CD8-positive, alpha-beta memory T cell (primary cell): ENCODE measurements around the gene KDM8. TPM values are rescaled to one million over a fixed set of nuclear protein-coding genes. Genes with fewer than 3 reads are reported as not detected.
A peak's percentile ranks its signal among the peaks of the same experiment; 100 is the strongest.

Source experiments
- CTCF ChIA-PET: fragments of 350-600 bp; sonication (Branson Sonifier 250); formaldehyde crosslinking; loops from one replicate; lab custom pipeline; 2021; ENCODE audit warnings: antibody characterized with exemption; lab: Charles Lee
- POLR2A ChIA-PET: fragments of 350-600 bp; sonication (Branson Sonifier 250); formaldehyde crosslinking; loops from one replicate; lab custom pipeline; 2021; ENCODE audit warnings: antibody characterized with exemption; lab: Charles Lee
- DNase-seq, 5 donors: peaks; one replicate each; pipeline versions ENCODE4 v3.0.0 to v3.0.0-alpha.2; 2020 to 2022; ENCODE audit warnings: mixed read lengths in 1 of 5
- H3K27ac ChIP-seq: one replicate; pipeline ENCODE4 v1.7.0; 2013; ENCODE audit warnings: low read depth, mild to moderate bottlenecking, low read length, moderate library complexity
- H3K27me3 ChIP-seq: 2 replicates; pipeline ENCODE4 v1.7.0; 2013; ENCODE audit warnings: low read length, mild to moderate bottlenecking; ENCODE audit not compliant: insufficient read depth, poor library complexity, severe bottlenecking
- H3K36me3 ChIP-seq: 2 replicates; pipeline ENCODE4 v1.7.0; 2013; ENCODE audit warnings: mild to moderate bottlenecking, low read length, moderate library complexity; ENCODE audit not compliant: insufficient read depth
- H3K4me1 ChIP-seq: 2 replicates; pipeline ENCODE4 v1.7.0; 2013; ENCODE audit warnings: mild to moderate bottlenecking, low read length, moderate library complexity; ENCODE audit not compliant: insufficient read depth
- H3K4me3 ChIP-seq: 2 replicates; pipeline ENCODE4 v1.7.0; 2013; ENCODE audit warnings: mild to moderate bottlenecking, low read length
- H3K9me3 ChIP-seq: 2 replicates; pipeline ENCODE4 v1.7.0; 2013; ENCODE audit warnings: mild to moderate bottlenecking, low read length
- H3K27ac Mint-ChIP-seq, 8 donors: one replicate each; pipeline ENCODE4 v1.8.0; 2020 to 2021; ENCODE audit warnings: mixed read lengths in 8 of 8, mild to moderate bottlenecking in 6 of 8, inconsistent platforms in 3 of 8, moderate library complexity in 3 of 8
- H3K27me3 Mint-ChIP-seq, 2 donors: one replicate each; pipeline ENCODE4 v1.8.0; 2020 to 2021; ENCODE audit warnings: mixed read lengths in 2 of 2, mild to moderate bottlenecking in 1 of 2, moderate library complexity in 1 of 2
- H3K36me3 Mint-ChIP-seq, 3 donors: one replicate each; pipeline ENCODE4 v1.8.0; 2020 to 2021; ENCODE audit warnings: mixed read lengths in 3 of 3, inconsistent platforms in 1 of 3, mild to moderate bottlenecking in 1 of 3
- H3K4me1 Mint-ChIP-seq, 3 donors: one replicate each; pipeline ENCODE4 v1.8.0; 2020 to 2021; ENCODE audit warnings: mixed read lengths in 3 of 3, inconsistent platforms in 1 of 3, mild to moderate bottlenecking in 1 of 3
- H3K4me3 Mint-ChIP-seq, 7 donors: one replicate each; pipeline ENCODE4 v1.8.0; 2020 to 2021; ENCODE audit warnings: mixed read lengths in 7 of 7, mild to moderate bottlenecking in 6 of 7, moderate library complexity in 4 of 7, inconsistent platforms in 2 of 7
- H3K9me3 Mint-ChIP-seq, 5 donors: one replicate each; pipeline ENCODE4 v1.8.0; 2020 to 2022; ENCODE audit warnings: mixed read lengths in 5 of 5, mild to moderate bottlenecking in 3 of 5, moderate library complexity in 2 of 5, inconsistent platforms in 1 of 5
- polyA plus RNA-seq: library from polyadenylated mRNA; unstranded; fragments of 300-500 nt; fragmentation: Illumina TruSeq; gene quantifications from one replicate; pipeline ENCODE4 v1.2.3, GENCODE V29; 2021
- total RNA-seq, 2 experiments: library from RNA; stranded (reverse); gene quantifications; one replicate each; pipeline ENCODE4 v1.2.3, GENCODE V29; 2021

KDM8 gene
- total and polyA plus RNA-seq, 3 experiments from 2014 or later = 5.6 to 10.8 (median 9.1) TPM

- Histone ChIP-seq H3K27me3 (no peaks in the 10 kb centered on the region), H3K9me3 (no peaks in the 10 kb centered on the region), H3K36me3 (peaks cover 3% of the 10 kb centered on the region), H3K4me3 (peak overlapping the region; percentile 17), H3K27ac (peak overlapping the region; percentile 83), H3K4me1 (peaks cover 91% of the 10 kb centered on the region)
- ChIA-PET CTCF (interaction anchor here (0.7 to 4.8 kb wide), 24 partner anchors 8 to 227 kb away, joined by 3 to 66 read pairs (median 8); no protein-coding TSS in a partner anchor), POLR2A (interaction anchor here (0.6 to 5.0 kb wide), 8 partner anchors 33 to 228 kb away, joined by 3 to 56 read pairs (median 9); partner anchors contain the start of genes KDM8 and NSMCE1)
- Mint-ChIP-seq H3K4me3 (peak overlapping the region; percentile 49 to 90 (median 81)), H3K27ac (peak overlapping the region; percentile 97 to 100 (median 99)), H3K36me3 (peaks cover 3 to 18% (median 4%) of the 10 kb centered on the region in 3 donors), H3K27me3 (peaks cover 0 to 3% of the 10 kb centered on the region in 2 donors), H3K9me3 (no peaks in the 10 kb centered on the region), H3K4me1 (peaks cover 82 to 95% (median 91%) of the 10 kb centered on the region in 3 donors)
- no peak for DNase-seq
These were observed 32.6 kb downstream of the KDM8 start for GRCh38 chr16:27235938-27236245.

DNA sequence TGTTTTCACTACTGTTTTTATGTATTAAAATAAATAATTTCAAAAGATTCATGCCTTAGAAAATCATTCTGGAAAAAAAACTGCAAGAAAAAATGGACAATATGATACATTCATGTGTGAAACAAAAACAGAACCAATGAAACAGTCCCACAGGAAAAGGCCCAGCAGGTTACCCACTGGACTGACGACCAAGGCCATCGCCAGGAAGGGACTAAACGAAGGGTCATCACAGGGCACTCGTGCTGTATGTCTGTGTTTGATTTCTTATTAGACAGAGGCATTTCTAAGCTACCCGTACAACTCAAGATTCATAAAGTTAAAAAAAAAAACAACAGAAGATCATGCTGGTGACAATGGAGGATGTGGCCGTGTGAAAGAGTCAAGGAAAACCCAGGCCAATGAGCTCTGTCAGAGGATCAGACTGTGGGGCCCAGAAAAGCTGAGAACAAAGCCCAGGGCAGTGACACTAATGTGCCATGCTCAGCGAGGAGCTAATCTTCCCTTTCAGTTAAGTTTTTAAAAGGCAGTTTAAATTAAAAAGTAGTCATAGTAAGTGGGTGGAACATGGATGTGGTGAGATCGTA lies 33.4 kb downstream of the KDM8 start:
- Histone ChIP-seq H3K27me3 (no peaks in the 10 kb centered on the region), H3K27ac (peak overlapping the region; percentile 81), H3K4me1 (peaks cover 83% of the 10 kb centered on the region), H3K4me3 (peak overlapping the region; percentile 9), H3K36me3 (peaks cover 3% of the 10 kb centered on the region), H3K9me3 (no peaks in the 10 kb centered on the region)
- CTCF ChIA-PET = interaction anchor here (0.7 to 4.8 kb wide), 15 partner anchors 11 to 228 kb away, joined by 3 to 66 read pairs (median 5); no protein-coding TSS in a partner anchor
- Mint-ChIP-seq H3K36me3 (peaks cover 3 to 20% (median 4%) of the 10 kb centered on the region in 3 donors), H3K27me3 (peaks cover 0 to 3% of the 10 kb centered on the region in 2 donors), H3K4me3 (peak overlapping the region; percentile 53 to 90 (median 81)), H3K4me1 (peaks cover 75 to 89% (median 85%) of the 10 kb centered on the region in 3 donors), H3K27ac (peak overlapping the region; percentile 97 to 100 (median 100)), H3K9me3 (no peaks in the 10 kb centered on the region)
- DNase-seq = no peak
- POLR2A ChIA-PET = interaction anchor here (0.6 to 5.0 kb wide), 12 partner anchors 11 to 227 kb away, joined by 3 to 56 read pairs (median 6); partner anchors contain the start of genes KDM8 and NSMCE1

GRCh38 chr16:27237219-27238015 lies 34.1 kb downstream of the KDM8 start:
- Histone ChIP-seq H3K27me3 (no peaks in the 10 kb centered on the region), H3K36me3 (peaks cover 3% of the 10 kb centered on the region), H3K4me3 (peak overlapping the region; percentile 33), H3K27ac (peak overlapping the region; percentile 81), H3K4me1 (peaks cover 79% of the 10 kb centered on the region), H3K9me3 (no peaks in the 10 kb centered on the region)
- Mint-ChIP-seq H3K4me1 (peaks cover 70 to 89% (median 85%) of the 10 kb centered on the region in 3 donors), H3K4me3 (peak overlapping the region; percentile 53 to 90 (median 81)), H3K36me3 (peaks cover 3 to 16% (median 4%) of the 10 kb centered on the region in 3 donors), H3K27ac (peak overlapping the region; percentile 97 to 100 (median 100)), H3K9me3 (no peaks in the 10 kb centered on the region), H3K27me3 (peaks cover 0 to 3% of the 10 kb centered on the region in 2 donors)
- CTCF ChIA-PET = interaction anchor here (0.9 to 4.8 kb wide), 14 partner anchors 13 to 227 kb away, joined by 3 to 66 read pairs (median 5); no protein-coding TSS in a partner anchor
- POLR2A ChIA-PET = interaction anchor here (0.6 to 5.0 kb wide), 9 partner anchors 11 to 227 kb away, joined by 3 to 56 read pairs (median 5); partner anchors contain the start of genes KDM8 and NSMCE1
- DNase-seq = peak; percentile 56 to 87 (median 67)

DNA sequence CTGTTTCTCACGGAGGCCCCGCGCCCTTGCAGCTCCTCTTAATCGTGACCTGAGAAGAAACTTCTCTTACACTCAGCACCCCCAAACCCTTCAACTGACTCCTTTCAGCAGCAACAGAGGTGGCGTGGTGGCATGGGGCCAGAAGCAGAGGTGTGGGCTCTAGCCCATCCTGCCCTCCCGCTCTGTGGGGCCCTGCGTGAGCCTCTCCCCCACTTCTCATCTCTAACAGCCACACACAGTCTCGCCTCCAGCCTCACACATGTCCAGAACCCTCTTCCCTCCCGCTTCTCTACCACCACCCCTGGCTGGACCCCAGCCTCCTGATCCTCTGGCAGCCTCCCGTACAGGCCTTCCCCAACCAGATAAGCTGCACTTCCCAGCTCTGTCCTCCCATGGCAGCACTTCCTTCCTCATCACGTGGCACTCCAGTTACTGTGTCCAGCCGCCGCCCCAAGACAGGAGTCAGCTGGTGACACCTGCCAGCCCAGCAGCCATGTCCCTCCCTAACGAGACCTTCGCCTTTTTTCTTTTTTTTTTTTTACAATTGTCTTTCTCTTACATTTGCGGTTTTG lies 34.8 kb downstream of the KDM8 start:
- Histone ChIP-seq H3K36me3 (peaks cover 3% of the 10 kb centered on the region), H3K9me3 (no peaks in the 10 kb centered on the region), H3K4me1 (peaks cover 79% of the 10 kb centered on the region), H3K4me3 (peak overlapping the region; percentile 33), H3K27ac (peak overlapping the region; percentile 81), H3K27me3 (no peaks in the 10 kb centered on the region)
- Mint-ChIP-seq H3K4me1 (peaks cover 70 to 89% (median 85%) of the 10 kb centered on the region in 3 donors), H3K4me3 (peak overlapping the region; percentile 53 to 90 (median 81)), H3K27ac (peak overlapping the region; percentile 97 to 100 (median 100)), H3K27me3 (peaks cover 0 to 3% of the 10 kb centered on the region in 2 donors), H3K36me3 (peaks cover 3 to 10% (median 4%) of the 10 kb centered on the region in 3 donors), H3K9me3 (no peaks in the 10 kb centered on the region)
- peak in 3 of 5 donors; percentile 18 to 69 (median 42) for DNase-seq
- ChIA-PET CTCF (interaction anchor here (0.9 to 4.8 kb wide), 3 partner anchors 10 to 130 kb away, joined by 3 to 66 read pairs (median 5); no protein-coding TSS in a partner anchor), POLR2A (interaction anchor here (1.9 to 5.0 kb wide), 3 partner anchors 34 to 212 kb away, joined by 7 to 56 read pairs (median 7); partner anchors contain the start of gene KDM8)

- H3K27me3 Mint-ChIP-seq = peaks cover 0 to 3% of the 10 kb centered on the region in 2 donors
- Histone ChIP-seq H3K4me3 (no peak overlapping the region), H3K27me3 (no peaks in the 10 kb centered on the region), H3K36me3 (peaks cover under 1% of the 10 kb centered on the region), H3K9me3 (no peaks in the 10 kb centered on the region), H3K4me1 (peaks cover 79% of the 10 kb centered on the region), H3K27ac (peak overlapping the region; percentile 81)
- H3K4me3 Mint-ChIP-seq = peak overlapping the region; percentile 30 to 90 (median 81)
- H3K27ac Mint-ChIP-seq = peak overlapping the region; percentile 97 to 100 (median 100)
- ChIA-PET CTCF (interaction anchor here (0.9 to 1.4 kb wide), 3 partner anchors 11 to 28 kb away, joined by 3 to 5 read pairs (median 4); no protein-coding TSS in a partner anchor), POLR2A (interaction anchor here (1.9 to 5.0 kb wide), 3 partner anchors 35 to 211 kb away, joined by 7 to 56 read pairs (median 7); partner anchors contain the start of gene KDM8)
- H3K9me3 Mint-ChIP-seq = no peaks in the 10 kb centered on the region
- no peak for DNase-seq
- H3K4me1 Mint-ChIP-seq = peaks cover 69 to 89% (median 85%) of the 10 kb centered on the region in 3 donors
- H3K36me3 Mint-ChIP-seq = peaks cover 3 to 7% (median 4%) of the 10 kb centered on the region in 3 donors
These were observed 35.3 kb downstream of the KDM8 start for GRCh38 chr16:27238591-27238990.

- Mint-ChIP-seq H3K4me3 (peak overlapping the region in 2 of 7 donors; percentile 5 to 11), H3K36me3 (peaks cover 3 to 7% (median 4%) of the 10 kb centered on the region in 3 donors), H3K4me1 (peaks cover 69 to 89% (median 85%) of the 10 kb centered on the region in 3 donors), H3K9me3 (no peaks in the 10 kb centered on the region), H3K27ac (peak overlapping the region; percentile 97 to 100 (median 100)), H3K27me3 (peaks cover 0 to 3% of the 10 kb centered on the region in 2 donors)
- Histone ChIP-seq H3K27ac (no peak overlapping the region), H3K27me3 (no peaks in the 10 kb centered on the region), H3K4me3 (no peak overlapping the region), H3K9me3 (no peaks in the 10 kb centered on the region), H3K36me3 (no peaks in the 10 kb centered on the region), H3K4me1 (peaks cover 79% of the 10 kb centered on the region)
- DNase-seq = no peak
- ChIA-PET POLR2A (no interaction called here), CTCF (interaction anchor here (1.0 kb wide), 2 partner anchors 8 to 28 kb away, joined by 3 to 4 read pairs; no protein-coding TSS in a partner anchor)
These were observed 35.7 kb downstream of the KDM8 start for GRCh38 chr16:27239026-27239425.
